Measurements from ENCODE around the gene CEP19.

The CEP19 gene

DNA sequence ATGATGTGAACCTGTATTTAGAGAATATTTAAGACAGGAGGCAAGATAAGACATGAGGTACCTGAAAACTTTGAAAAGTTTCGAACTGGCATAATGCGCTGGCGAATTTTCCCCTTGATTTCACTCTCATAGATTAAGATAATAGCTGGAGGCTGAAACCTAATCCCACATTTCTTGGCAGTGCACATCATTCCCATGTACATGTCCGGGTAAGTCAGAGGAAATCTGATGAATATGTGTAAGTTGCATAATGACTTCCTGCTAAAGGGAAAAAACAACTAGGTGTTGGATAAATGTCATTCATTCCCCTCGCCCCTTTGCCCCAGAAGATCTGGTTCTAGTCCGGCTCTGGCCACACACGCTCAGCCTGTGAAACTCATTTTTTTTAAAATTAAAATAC is 3.6 kb downstream of the CEP19 start:
- DNase-seq = no peak

DNA sequence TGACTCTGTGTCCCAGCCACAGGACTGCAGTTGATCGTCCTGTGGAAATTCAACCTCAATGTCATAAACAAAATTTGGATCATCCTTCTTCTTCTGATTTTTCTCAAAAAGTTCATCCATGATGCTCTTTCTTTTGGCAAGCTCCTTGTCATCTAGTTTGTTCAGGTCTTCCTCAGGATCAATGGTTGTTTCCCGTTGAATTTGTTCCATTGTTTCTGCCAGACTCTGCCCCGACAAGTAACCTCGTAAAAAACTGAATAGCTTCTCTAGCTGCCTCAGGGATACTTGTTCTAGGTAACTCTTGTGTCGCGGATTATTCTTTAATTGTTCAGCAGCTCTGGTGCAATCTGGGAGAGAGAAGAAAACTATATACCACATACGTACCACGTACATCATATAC is 4.5 kb downstream of the CEP19 start:
- no peak for DNase-seq

DNA sequence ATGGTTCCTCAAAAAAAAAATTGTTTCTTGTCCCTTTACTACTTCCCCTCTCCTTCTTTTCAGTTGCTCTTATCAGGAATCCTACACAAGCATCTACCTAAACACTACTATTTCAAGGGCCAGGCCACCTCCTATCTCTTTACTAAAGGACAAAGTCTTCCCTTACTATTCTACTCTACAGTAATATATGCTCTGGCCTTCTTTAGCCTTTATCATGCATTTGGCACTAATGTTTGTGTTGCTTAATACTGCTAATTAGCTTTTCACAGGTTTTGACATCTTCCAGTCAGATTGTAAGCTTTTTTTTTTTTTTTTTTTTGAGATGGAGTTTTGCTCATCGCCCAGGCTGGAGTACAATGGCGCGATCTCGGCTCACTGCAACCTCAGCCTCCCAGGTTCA is 5.3 kb downstream of the CEP19 start:
- DNase-seq = no peak

DNA sequence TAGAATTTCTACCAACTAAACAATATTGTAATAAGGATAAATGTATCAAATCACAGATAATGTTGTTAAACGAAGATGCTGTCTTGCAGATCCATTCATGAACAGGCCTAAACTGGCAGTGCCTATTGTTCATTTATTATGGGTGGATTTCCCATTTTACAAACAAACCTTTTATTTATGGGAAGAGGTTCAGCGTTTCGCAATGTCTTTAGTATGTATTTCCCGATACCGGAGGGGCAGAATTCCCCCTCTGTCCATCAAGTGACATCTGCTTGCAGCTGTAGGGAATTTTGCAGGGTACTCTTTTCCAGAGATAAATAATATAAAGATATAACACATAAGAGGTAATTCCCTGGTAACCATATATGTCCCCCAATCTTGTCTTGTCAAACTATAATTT is 5.7 kb downstream of the CEP19 start:
- DNase-seq = no peak

DNA sequence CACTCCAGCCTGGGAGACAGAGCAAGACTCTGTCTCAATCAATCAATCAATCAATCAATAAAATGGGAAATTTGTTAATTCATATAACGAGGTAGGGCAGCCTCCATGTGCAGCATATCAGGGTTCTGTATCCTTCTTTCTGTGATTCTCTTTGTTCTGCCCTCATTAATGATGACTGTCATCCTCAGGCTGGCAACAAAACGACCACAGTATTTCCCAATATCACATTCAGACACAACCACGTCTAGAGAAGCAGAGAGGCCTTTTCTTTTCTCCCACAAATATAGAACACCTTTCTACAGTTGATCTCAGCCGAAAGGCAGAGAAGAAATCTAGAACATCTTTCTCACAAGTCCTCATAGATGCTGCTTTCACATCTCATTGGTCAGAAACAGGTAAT is 11.2 kb downstream of the CEP19 start:
- no peak for DNase-seq

DNA sequence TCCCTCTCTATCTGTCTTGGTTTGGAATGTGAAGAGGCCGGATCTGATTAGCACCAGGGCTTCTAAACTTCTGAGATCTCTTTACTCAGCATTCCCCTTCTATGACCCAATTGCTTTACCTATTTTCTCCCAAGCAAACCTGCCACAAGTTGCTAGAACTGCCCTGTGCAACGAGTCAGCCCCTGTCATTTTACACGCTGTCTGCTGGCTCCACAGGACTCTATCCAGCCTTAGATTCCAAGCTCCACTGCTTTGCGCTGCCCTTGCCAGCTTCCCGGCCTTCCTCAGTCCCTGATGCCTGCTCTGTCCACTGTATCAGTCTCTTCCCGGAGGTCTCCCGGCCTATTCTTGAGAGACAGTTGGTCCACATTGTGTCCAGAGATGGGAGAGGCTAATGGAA is 12.3 kb downstream of the CEP19 start:
- no peak for DNase-seq

DNA sequence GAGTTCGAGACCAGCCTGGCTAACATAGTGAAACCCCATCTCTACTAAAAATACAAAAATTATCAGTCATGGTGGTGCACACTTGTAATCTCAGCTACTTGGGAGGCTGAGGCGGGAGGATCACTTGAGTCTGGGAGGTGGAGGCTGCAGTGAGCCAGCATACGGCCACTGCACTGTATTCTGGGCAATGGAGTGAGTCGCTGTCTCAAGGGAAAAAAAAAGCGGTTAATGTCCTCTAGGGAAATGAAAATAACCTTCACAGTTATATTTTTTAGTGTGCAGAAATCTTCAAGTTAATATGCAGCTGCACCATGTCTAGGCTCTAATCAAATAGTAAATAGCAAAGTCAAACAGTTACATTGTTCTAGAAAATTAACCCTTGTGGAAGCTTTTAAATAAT is 14.8 kb downstream of the CEP19 start:
- DNase-seq = no peak

DNA sequence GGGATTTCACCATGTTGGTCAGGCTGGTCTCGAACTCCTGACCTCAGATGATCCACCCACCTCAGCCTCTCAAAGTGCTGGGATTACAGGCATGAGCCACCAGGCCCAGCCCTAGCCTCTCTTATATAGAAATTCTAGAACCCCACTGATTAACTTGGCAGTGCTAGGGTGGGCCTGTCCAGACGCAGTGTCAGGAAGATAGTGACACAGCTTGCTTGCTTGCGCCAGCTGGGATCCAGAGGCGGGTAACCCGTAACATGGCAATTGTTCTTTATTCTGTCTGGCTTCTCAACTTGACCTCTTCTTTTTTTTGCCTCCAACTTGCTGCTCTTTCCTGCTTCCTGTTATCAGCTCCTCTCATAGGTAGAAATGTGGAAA is 16.2 kb downstream of the CEP19 start:
- DNase-seq = no peak

DNA sequence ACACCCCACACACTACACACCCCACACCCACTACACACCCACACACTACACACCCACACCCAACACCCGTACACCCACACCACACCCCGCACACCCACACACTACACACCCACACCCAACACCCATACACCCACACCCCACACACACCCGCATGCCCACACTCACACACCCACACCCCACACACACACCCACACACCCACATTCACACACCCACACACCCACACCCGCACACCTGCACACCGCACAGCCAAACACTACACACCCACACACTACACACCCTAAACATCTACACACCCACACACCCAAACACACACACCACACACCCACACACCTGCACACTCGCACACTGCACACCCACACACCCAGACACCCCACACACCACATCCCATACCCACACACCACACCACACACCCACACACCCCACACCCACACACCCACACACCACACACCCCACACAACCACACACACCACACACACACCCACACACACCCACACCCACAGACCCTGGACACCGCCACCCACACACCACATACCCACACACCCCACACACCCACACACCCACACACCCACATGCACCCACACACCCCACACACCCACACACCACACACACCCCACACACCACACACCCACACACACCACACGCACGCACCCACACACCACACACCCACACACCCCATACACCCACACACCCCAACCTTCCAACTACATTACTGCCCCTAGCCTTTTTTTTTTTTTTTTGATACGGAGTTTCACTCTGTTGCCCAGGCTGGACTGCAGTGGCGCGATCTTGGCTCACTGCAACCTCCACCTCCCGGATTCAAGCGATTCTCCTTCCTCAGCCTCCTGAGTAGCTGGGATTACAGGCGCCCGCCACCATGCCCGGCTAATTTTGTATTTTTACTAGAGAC is 16.9 kb downstream of the CEP19 start:
- no peak for DNase-seq

DNA sequence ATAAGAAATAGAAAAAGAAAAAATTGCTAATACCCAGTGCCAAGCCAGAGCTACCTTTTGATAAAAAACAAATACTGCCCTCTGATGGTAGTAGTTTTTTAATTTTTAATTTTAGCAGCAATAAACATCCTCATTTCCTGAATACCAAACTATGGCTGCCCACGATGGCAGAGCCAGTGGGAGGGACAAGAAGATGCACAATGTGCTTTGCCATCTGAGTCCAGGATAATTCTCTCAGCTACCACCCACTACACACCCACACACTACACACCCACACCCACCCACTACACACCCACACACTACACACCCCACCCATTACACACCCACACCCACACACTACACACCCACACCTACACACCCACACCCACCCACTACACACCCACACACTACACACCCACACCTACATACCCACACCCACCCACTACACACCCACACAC is 17.8 kb downstream of the CEP19 start:
- peak; percentile 33 for DNase-seq

DNA sequence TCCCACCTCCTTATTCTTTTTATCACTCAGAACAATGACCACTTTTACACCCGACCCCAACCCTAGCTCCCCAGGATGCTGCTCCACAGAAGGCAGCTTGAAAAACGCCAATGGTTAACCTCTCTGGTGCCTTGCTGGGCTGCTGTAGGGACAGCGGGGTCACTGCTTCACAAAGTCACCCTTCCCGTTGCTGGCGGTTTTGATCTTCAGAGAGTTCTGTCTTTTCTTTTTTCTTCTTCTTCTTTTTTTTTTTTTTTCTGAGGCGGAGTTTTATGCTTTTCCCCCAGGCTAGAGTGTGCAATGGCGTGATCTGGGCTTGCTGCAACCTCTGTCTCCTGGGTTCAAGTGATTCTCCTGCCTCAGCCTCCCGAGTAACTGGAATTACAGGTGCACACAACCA is 20.7 kb downstream of the CEP19 start:
- no peak for DNase-seq

DNA sequence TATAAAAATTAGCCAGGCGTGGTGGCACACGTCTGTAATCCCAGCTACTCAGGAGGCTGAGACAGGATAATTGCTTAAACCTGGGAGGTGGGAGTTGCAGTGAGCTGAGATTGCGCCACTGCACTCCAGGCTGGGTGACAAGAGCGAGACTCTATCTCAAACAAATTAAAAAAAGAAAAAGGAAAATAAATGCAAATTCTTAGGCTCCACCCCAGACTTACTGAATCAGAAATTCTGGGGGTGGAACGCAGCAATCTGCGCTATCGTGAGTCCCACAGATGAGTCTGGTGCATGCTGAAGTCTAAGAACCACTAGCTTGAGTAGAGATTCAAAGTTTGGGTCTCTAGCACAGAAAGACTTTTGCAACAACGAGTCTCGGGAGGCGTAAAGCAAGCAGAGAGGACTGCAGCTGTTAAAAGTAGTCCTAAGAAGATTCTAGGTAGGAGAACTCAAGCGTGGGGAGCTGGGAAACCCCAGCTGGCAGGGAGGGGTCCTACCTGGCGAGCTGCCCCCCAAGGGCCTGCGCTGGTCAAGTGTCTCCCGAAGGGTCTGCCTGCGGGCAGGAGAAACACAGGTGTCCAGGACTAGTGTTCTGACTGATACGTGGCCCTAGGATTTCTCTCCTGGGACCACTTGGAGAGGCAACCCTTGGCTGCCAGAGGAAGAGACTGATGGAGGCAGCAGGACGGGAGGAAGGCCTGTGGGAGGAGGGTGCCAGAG is 21.9 kb downstream of the CEP19 start:
- no peak for DNase-seq

DNA sequence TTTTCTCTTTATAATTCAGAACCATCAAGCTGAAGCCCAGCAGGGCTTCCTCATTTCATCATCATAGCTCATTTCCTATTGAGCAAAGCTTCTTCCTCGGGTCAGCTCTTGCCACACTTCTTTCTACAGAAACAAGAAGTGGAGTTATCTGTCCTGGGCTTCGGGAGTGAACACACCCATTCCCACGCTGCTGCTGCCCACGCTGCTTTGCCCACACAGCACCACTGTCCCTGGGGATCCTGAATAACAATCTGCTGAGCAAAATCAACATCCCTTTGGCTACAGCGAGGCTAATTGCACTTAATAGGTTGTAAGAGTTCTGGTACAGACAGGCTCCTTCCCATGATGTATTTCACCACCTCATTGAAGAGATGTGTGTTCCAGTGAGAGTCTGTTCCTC is 23.7 kb downstream of the CEP19 start:
- DNase-seq = no peak

DNA sequence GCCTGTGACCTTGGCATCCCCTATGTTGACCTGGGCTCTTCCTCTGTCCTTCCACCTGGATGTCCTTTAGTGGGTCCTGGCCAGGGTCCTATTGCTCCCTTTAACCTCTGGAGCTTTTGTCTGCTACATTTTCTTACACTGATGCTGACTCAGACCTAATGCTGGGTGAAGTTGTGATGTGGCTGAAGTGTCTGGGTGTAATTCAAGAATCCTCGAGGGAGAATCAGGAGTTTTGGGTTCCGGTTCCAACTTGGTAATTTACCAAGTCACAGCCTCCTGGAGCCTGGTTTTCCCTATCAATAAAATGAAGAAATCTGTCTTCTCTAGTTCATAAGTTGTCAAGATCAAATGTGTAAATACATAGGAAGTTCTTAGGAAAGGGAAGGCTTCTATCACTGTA is 25.6 kb downstream of the CEP19 start:
- no peak for DNase-seq

DNA sequence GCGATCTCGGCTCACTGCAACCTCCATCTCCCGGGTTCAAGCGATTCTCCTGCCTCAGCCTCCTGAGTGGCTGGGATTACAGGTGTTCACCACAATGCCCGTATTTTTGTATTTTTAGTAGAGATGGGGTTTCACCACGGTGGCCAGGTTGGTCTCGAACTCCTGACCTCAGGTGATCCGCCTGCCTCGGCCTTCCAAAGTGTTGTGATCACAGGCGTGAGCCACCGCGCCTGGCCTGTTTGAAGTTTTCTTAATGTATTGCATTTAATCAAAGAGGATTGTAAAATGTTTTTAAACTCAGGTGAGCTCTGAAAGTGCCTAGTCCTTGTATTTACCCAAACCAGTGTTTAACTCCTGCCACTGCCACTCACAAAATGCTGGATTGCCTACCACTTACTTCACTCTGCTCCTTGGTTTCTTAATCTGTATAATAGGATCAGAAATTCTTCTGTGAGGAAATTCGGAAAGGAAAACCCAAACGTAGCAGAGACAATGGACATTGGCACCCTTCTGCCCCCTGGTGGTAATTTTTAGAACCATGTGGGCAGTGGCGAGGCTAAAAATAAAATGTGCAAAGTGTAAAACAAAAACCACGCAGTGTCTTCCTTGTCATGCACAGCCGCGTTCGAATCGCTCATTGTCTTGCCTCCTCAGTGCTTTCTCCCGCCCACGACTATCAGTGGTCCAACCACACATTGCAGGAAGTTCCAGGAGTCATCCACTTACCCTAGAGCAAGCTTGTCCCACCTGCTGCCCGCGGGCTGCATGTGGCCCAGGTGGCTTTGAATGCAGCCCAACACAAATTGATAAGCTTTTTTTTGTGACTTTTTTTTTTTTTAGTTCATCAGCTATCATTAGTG is 27.3 kb downstream of the CEP19 start:
- peak; percentile 90 for DNase-seq

DNA sequence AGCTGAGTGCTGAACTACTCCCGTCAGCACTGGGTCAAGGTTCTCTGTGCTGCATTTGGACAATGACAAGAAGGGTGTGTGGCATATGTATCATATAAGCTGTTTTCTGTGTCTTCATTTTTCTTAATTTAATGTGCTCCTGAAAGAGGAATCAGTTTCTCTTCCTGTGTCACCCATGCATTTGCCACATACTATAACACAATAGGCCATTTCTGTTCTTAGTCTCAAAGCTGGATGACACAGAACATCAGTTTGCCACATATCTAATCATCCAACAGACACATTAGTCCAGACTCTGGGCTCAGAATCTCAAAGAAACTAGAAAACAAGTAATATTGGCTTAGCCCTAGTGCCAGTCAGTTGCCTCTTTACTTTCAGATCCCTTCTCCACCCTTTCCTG is 34.1 kb downstream of the CEP19 start:
- DNase-seq = no peak

DNA sequence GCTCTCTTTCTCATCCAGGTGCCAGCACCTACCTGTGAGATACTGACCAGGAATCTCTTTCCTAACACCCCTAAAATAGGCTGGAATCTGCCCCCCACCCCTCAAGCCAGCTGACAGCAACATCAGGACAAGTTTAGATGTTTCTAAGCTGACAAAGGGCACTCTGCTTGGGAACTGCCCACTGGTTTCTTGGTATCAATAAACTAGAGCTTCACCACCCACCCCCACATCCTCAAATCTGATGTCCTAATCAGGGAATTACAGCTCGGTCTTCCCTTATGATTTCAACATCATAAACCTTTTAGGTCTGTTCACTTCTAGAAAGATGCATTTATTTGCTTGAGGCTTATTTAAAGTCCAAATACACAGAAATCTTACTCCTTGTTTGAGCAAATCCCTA is 34.7 kb downstream of the CEP19 start:
- DNase-seq = no peak

DNA sequence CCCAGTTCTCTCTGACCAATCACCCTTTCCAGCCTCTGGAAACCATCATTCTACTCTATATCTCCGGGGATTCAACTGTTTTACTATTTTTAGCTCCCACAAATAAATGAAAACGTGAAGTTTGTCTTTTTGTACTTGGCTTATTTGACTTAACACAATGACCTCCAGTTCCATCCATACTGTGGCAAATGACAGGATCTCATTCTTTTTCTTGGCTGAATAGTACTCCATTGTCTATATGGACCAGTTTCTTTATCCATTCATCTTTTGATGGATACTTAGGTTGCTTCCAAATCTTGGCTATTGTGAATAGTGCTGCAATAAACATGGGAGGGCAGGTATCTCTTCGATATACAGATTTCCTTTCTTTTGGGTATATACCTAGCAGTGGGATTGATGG is 38.4 kb downstream of the CEP19 start:
- no peak for DNase-seq

DNA sequence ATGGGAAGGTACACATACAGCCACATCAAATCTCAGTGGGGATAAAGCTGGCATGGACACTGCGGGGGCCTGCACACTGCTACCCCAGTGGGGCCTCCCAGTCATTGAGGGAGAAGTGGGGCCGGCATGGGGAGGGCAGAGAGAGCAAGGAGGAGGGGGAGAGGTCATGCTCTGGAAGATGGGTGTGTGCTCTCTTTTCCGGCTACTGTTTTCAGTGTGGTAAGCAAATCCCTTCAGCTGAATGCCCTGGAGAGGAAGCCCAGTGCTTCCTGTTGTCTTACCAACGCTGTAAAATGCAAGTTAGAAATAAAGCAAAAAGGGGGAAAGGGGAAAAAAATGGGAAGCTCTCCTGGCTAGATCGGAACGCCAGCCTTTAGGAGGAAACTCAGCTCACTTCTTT is 41.7 kb downstream of the CEP19 start:
- DNase-seq = no peak

DNA sequence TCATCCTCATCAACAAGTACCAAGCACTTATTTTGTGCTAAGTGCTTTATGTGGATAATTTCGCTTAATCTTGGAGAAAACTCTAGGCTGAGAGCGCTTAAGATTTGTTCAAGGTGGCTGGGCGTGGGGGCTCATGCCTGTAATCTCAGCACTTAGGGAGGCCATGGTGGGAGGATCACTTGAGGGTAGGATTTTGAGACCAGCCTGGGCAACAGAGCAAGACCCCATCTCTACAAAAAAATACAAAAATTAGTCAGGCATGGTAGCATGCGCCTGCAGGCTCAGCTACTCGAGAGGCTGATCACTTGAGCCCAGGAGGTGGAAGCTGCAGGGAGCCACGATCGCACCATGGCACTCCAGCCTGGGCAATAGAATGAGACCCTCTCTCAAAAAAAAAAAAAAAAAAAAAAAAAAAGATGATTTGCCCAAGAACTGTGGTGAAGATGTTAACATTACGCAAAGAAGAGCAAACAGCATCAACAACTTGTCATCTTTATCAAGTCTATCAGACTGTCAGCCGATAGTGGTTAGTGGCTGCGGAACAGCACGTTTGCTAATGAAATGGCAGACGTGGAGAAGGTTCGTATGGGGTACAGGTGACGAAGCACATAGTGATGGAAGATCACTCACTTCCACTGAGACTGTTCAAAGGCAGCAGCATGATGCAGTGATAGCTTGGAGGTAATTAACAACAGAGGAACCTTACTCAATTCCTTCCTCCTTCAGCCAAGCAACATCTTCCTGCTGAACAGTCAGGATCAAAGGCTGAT is 44.8 kb downstream of the CEP19 start:
- DNase-seq = no peak

DNA sequence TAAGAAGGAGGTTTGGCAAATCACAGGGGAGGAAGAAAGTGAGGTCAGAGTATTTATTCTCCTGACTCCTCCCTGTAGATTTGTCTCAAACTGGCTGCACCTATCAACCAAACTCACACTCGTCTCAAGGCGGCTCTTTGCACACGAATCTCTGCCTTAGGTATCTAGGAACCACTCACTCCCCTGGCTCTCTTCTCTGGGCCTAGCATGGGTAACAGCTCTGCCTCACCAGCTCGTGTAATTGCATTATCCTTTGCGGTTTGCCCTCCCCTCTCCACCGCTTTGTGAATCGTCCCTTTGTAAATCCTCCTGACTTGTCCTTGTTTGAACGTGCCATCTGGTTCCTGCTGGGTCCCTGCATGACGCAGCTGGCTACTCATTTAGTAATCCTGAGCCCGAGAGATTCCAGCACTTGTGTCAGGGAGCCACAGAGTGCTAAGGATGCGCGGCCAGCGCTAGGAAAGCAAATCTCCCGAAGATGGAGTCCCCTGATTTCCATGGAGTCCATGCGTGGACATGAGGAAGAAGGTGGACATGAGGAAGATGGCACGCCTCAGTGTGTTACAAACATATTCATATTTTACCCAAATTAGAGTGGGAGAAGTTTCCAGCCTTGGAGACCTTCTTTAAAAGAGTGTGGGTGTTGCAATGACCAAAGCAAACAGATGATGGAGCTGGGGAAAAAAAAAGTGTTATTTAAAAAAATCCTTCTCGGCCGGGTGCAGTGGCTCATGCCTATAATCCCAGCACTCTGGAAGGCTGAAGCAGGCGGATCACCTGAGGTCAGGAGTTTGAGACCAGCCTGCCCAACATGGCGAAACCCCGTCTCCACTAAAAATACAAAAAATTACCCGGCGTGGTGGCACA is 45.8 kb downstream of the CEP19 start:
- peak; percentile 97 for DNase-seq
